Measurements from ENCODE around the gene ZNF554.

GRCh38 chr19:2809387-2810140, 10.1 kb upstream of the ZNF554 start:
- TF ChIP-seq YY1 (IDR thresholded peaks at IDR 0.05; ENCODE audit: insufficient read depth, insufficient read length): no peak
- no peak for TF ChIP-seq ZNF274 (IDR thresholded peaks at IDR 0.05; ENCODE audit: low read depth, low read length)

Data from NT2/D1 (cell line).